GM21423 (cell line): ENCODE measurements around the gene MAGI3.
"Not testable (repeated sequence)": the region's sequence is repeated elsewhere in the genome, so short reads cannot be mapped to it uniquely, and the experiment has no call there.

ENCODE experiments used
- ATAC-seq: cut with Tn5 transposase; IDR thresholded peaks from one replicate; pipeline ENCODE4 v1.9.1; 2021; ENCODE audit warnings: mild to moderate bottlenecking, moderate library complexity; ENCODE audit not compliant: unreplicated experiment

MAGI3 gene

DNA sequence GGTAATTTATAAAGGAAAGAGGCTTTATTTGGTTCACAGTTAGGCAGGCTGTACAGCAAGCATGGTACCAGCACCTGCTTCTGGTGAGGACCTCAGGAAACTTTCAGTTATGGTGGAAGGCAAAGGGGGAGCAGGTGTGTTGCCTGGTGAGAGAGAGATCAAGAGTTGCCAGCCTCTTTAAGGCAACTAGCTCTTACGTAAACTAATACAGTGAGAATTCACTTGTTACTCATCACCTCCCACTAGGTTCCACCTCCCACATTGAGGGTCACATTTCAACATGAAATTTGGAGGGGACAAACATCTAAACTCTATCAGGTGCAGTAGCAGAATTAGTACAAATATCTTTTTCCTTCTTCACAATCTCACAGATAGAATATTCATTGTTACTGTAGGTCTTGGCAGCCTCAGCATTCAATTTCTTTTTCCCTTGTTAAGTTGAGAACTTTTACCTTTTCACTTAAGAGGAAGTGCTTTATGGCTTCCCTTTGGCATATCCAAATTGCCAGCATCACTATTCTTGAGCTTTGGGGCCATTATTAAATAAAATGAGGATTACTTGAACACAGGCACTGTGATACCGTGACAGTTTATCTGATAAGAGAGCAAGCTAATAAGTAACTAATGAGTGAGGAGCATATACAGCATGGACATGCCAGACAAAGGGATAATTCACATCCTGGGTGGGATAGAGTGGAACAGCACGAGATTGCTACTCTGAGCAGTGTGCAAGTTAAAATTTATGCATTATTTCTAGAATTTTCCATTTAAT, 48.4 kb downstream of the MAGI3 start:
- ATAC-seq = no peak

DNA sequence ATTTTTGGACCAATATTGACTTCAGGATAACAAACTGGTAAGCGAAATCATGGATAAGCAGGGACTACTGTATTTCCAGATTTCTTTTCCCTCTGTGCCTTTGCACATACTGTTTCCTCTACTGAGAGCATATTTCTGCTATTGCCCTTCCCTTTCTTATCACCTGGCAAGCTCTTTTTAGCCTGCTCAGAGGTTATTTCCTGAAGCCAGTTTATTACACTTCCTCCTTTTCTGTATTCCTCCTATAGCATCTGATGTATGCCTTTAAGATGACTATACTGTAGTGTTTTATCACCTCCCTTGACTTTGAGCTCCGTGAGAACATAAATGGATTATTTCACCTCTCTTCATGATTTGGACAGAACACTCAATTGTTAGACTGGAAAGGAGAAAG, 49.0 kb downstream of the MAGI3 start:
- no peak for ATAC-seq

DNA sequence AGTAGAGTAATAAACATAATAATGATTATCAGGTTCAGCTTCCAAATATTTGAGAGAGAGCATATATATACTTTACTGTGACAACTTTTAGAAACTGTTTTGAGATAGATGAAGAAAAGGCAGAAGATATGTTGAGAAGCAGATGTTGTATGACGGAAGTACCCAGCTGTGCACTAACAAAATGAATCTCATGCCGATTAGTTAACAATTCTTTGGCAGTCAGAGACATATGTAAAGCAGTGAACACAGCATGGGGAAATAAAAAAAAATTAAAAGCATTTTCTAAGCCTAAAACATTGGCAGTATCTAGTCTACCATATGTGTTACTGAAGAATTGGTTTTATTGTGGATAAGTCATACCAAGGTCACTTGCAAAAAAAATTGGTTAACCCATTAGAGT, 51.8 kb downstream of the MAGI3 start:
- ATAC-seq = no peak

DNA sequence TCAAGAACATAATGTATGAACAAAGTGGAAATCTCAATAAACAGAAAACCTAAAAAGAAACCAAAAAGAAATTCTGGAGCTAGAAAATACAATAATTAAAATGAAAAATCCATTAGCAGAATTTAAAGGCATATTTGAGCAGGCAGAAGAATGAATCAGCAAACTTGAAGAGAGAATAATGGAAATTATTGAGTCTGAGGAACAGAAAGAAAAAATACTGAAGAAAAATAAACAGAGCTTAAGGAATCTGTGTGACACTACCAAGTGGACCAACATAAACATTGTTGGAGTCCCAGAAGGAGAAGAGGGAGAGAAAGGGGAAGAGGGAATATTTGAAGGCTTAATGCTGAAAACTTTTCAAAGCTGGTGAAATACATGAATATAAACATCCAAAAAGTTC, 54.5 kb downstream of the MAGI3 start:
- no peak for ATAC-seq

DNA sequence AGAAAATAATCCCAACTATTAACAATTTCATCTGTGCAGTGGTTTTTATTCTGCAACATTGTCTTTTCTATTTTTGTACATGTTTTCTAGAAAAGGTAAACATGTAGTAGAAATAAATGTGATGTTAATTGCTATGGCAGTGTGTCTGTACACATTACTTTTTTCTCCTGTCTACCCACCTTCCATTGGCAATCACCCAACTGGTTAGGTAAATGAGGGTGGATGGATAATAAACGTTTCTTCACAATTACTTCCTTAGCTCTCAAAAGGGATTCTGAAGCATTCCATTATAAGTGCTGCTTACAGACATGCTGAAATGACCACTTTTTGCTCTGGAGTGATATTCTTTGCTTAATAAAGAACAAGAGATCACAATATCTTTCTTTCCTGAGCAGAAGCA, 61.4 kb downstream of the MAGI3 start:
- no peak for ATAC-seq

DNA sequence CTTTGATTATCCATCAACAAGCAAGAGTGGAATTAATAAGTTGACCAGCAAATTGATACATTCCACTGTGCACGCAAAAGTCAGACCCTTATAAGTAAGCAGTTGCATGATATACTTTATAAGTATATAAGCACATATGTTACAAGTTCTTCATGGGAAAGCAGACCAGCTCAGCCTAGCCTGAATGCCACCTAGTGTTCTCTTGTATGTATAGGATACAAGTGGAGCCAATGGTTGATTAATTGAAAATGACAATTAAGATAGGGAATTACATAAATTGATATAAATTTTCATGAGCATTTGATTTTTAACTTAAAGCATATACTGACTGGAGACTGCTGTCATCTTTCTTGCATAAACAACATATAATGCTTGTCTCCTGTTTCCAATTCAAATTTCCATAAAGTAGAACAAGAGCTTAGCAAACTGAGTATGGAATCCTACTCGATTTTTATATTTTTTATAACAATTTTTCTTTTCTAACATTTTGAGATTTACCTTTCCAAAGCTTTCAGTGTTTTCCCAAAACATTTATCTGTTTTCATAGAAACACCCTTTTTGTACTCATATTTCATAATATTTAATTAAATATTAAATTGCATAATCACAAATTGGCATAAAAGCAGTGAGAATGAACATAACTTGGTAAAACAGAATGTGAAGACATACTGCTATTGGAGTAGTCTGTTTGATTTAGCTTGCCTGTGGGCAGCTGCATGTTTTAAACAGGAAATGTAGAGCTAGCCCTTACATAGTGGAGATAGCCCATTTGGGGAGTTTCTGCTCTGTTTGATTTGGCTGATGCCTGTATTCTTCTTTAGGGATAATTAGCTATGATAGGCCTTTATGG, 62.8 kb downstream of the MAGI3 start:
- no peak for ATAC-seq

DNA sequence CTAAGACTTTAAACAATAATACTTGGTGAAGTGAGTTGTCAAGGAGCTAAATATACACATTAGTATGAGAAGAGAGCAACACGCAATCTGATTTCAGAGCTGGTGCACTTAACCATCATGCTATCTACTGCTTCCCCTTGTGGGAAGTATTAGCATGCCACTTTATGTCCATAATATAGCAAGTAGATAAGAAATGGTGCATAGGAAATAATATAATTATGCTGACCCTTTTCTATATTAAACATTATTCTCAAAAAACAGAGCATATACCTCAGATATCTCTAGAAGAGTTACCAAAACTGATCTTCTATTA, 63.4 kb downstream of the MAGI3 start:
- ATAC-seq = no peak

DNA sequence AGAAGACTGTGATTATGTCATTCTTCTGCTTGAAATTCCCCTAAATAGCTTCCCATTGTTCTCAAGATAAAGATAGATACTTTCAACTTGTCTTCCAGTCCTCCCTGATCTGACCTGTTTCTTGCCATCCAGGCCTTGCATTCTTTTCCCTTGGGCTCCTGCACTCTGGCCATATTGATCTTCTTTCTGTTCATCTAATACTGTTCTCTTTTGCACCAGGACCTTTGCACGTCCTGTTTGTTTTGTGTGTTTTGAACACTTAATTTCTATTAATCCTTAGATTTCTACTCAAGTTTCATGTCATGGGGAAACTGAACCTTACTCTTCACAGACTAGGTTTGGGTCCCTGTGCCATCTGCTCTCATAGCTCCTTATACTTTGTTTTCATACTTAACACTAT, 65.1 kb downstream of the MAGI3 start:
- no peak for ATAC-seq

DNA sequence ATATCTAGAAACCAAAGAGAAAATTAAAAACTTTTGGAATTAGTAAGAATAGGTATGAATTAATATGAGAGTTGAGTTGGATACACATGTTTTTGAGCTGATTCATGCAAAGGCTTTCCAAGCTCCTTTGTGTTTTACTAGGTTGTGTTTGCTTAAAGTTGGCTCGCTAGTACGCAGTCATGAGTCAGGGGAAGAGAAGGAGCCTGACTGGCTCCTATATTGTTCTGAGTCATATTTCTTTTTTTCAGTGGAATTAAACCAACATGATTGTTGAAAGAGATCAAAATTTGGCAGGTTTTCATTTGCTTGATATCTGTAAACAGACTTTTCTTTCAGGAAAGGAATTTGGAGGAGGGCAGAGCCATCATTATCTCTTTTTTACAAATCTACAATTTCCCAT, 66.7 kb downstream of the MAGI3 start:
- ATAC-seq = no peak

DNA sequence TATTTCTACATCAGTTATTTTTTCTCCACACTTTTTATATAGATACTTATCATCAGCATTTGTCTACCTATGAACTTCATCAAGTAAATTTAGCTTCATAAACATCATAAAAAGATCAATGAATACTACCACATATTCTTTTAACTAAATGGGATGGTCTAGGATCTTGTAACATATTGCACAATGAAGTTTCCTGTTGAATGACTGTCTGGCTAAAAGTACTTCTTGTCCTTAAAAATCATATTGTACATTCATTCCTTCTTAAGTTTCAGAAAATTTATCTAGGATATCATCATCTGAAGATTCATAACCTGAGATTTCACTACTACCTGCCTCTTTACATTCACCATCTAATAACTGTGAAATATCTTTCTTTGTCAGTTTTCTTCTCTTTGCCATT, 69.0 kb downstream of the MAGI3 start:
- ATAC-seq = no peak

DNA sequence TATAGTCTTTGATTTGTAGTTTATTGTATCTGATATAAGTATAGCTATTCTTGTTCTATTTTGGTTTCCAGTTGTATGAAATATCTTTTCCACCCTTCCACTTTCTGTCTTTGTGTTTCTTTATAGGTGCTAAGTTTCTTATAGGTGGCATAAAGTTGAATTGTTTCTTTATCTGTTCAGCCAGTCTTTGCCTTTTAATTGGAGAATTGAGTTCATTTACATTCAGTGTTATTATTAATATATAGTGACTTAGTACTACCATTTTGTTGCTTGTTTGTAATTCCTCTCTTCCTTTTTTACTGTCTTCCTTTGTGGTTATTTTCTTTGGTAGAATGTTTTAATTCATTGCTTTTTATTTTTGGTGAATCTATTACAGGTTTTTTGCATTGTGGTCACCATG, 77.7 kb downstream of the MAGI3 start:
- ATAC-seq = no peak

DNA sequence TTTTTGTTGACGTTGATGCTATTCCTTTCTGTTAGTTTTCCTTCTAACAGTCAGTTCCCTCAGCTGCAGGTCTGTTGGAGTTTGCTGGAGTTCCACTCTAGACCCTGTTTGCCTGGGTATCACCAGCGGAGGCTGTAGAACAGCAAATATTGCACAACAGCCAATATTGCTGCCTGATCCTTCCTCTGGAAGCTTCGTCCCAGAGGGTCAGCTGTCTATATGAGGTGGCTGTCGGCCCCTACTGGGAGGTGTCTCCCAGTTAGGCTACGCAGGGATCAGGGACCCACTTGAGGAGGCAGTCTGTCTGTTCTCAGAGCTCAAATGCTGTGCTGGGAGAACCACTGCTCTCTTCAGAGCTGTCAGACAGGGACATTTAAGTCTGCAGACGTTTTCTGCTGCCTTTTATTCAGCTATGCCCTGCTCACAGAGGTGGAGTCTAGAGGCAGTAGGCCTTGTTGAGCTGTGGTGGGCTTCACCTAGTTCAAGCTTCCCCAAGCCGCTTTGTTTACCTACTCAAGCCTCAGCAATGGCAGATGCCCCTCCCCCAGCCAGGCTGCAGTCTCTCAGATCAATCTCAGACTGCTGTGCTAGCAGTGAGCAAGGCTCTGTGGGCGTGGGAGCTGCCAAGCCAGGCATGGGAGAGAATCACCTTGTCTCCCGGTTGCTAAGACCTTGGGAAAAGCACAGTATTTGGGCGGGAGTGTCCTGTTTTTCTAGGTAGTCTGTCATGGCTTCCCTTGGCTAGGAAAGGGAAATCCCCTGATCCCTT, 88.3 kb downstream of the MAGI3 start:
- ATAC-seq = not testable (repeated sequence)

DNA sequence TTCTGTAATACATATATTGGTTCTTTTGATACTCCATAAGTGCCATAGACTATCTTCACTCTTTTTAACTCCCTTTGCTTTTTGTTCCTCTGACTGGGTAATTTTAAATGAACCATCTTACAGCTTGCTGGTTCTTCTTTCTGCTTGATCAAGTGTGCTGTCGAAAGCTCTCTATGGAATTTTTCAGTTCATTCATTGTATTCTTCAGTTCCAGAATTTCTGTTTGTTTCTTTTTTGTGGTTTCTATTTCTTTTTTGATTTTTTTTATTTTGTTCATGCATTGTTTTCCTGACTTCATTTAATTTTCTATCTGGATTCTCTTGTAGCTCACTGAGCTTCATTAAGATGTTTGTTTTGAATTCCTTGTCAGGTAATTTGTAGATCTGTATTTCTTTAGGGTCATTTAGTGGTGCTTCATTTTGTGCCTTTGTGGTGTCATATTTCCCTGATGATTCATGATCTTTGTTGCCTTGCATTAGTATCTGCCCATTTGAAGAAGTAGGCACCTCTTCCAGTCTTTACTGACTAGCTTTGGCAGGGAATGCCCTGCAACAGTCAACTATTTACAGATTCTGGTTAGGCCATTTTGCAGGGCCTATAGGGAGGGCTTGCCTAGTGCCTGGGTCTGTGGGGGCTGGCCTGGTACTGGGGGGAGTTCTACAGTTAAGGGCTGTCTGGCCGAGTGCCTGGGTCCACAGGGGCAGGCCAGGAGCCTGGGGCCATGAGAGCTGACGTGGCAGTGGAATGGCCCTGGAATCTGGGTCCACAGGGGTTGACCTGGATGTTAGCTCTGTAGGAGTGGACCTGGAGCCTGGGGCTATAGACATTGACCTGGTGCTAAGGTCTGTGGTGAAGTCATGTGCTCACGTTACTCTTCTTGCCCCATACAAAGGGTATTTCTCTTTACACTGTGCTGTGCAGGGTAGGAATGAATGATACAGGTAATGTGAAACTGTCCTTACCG, 89.7 kb downstream of the MAGI3 start:
- ATAC-seq = no peak

DNA sequence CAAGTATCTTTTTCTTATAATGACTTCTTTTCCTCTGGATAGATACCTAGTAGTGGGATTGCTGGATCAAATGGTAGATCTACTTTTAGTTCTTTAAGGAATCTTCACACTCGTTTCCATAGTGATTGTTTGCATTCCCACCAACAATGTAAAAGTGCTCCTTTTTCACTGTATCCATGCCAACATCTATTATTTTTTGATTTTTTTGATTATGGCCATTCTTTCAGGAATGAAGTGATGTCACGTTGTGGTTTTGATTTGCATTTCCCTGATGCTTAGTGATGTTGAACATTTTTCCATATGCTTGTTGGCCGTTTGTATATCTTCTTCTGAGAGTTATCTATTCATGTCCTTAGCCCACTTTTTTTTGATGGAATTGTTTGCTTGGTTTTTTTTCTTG, 94.8 kb downstream of the MAGI3 start:
- ATAC-seq = not testable (repeated sequence)

DNA sequence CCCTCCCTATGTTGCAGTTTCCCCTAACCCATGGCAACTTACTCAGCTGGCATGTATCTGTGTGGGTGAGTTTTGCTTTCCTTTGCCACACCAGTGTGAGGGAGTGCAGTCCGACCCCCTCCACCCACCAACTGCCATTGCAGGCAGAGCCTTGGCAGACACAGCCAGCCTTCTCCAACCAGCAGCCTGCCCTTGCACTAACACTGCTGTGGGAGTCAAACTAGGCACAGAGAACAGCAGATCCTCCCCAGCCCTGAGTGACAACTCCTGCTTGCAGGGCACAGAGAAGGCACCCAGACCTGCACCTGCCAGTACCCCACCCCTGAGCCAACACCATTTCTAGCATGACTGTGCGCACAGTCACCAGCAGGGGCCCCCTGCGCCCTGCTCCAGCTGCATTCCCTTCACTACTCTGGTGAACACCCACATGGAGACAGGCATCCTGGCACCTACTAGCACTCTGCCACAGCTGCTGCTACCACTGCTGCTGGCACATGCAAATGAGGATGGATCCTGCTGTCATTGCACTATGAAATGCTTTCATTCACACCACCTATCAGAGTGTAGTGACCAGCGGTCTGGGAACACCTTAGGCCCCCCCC, 98.4 kb downstream of the MAGI3 start:
- ATAC-seq = no peak

DNA sequence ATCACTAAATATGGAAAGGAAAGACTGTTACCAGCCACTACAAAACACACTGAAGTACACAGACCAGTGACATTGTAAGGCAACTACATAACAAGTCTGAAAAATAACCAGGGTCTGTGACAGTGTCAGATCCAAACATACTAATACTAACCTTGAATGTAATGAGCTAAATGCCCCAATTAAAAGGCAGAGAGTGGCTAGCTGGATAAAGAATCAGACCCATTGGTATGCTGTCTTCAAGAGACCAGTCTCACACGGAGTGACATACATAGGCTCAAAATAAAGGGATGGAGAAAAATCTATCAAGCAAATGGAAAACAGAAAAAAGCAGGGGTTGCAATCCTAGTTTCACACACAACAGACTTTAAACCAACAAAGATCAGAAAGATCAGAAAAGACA, 100.1 kb downstream of the MAGI3 start:
- no peak for ATAC-seq

DNA sequence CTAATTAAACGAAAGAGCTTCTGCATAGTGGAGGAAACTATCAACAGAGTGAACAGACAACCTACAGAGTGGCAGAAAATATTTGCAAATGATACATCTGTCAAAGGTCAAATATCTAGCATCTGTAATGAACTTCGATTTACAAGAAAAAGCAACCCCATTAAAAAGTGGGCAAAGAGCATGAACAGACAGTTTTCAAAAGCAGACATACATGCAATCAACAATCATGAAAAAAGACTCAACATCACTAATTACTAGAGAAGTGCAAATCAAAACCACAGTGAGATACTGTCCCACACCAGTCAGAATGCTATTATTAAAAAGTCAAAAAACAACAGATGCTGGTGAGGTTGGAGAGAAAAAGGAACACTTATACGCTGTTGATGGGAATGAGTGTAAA, 103.2 kb downstream of the MAGI3 start:
- no peak for ATAC-seq

DNA sequence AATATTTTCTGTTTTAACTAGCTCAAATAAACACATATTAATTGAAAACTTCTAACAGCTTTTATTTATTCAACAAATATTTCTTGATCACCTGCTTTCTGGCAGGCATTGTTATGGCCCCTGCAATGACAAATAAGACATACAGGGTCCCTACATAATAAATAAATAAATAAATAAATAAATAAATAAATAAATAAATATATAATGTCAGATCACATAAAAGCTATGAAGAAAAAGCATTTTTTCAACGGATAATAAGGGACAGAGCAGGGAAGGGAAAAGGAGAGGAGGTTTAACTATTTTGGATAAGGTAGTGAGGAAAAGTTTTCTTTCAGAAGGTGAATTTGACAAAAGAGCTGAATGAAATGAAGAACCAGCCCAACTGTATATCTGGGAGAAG, 115.0 kb downstream of the MAGI3 start:
- ATAC-seq = no peak

DNA sequence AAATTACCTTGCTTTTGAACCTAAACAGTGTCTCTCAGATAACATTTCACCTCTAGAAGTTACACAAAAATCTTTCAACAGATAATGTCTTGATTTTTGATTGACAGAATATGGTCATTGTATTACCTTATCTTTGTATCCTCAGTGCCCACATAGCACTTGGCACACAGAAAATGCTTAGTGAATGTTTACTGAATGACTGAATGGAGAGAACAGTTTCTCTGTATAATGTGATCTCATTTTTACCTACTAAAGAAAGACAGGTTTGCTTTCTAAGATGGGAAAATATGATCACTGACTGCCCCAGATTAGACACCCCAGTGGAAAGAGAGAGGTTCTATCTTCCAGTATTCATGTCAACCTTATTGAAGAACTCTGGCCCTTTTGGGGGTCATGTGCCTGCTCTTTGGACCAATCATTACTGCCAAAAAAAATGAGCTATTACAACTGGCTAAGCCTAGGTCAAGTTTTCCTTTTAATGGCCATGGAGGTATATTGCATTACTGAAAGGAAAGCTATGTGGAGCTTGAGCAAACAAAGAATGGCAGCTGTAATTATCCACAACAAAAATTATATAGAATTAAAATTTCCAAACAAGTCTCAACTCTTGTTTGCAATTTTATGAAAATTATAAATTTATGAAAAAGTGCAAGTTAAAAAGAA, 117.4 kb downstream of the MAGI3 start:
- no peak for ATAC-seq
